IMR-90 (cell line): ENCODE data around the gene PRR27. TPM values are rescaled to one million over a fixed set of nuclear protein-coding genes. Genes with fewer than 3 reads are reported as not detected.

Experiments used
- ATAC-seq: fragments of 200-7000 bp; cut with Tn5 transposase; 2 replicates; pipeline ENCODE4 v1.9.1; 2020; ENCODE audit warnings: low read depth, mild to moderate bottlenecking, moderate library complexity
- BruUV-seq: library from RNA; stranded (reverse); fragments of 400-500 nt; replicated peaks from 2 replicates; lab custom pipeline; 2021; lab: Mats Ljungman, UMichigan
- CTCF ChIA-PET: fragments of 300-600 bp; formaldehyde crosslinking; extraction: SDS; loops from one replicate; lab custom pipeline; 2021; ENCODE audit warnings: antibody characterized with exemption; lab: Yijun Ruan, JAX
- POLR2A ChIA-PET: fragments of 300-600 bp; sonication (Branson Sonifier 250); formaldehyde crosslinking; loops from one replicate; lab custom pipeline; 2022; ENCODE audit warnings: antibody characterized with exemption; ENCODE audit not compliant: unreplicated experiment; lab: Charles Lee
- DNase-seq: peaks from one replicate; pipeline ENCODE4 v3.0.0; 2013
- H2AFZ ChIP-seq: replicated peaks from 2 replicates; pipeline ENCODE3; 2013; ENCODE audit warnings: low read length, mild to moderate bottlenecking; ENCODE audit not compliant: poor library complexity
- H2AK5ac ChIP-seq: 2 replicates; pipeline ENCODE4 v1.6.1; 2013; ENCODE audit warnings: low read depth, low read length, inconsistent platforms
- H2AK9ac ChIP-seq: replicated peaks from 2 replicates; pipeline ENCODE3; 2013; ENCODE audit warnings: mild to moderate bottlenecking, low read depth, low read length, moderate library complexity; ENCODE audit not compliant: poor library complexity
- H2BK120ac ChIP-seq: 2 replicates; pipeline ENCODE4 v1.6.1; 2013; ENCODE audit warnings: low read depth, low read length, inconsistent platforms
- H2BK15ac ChIP-seq: 3 replicates; pipeline ENCODE4 v1.6.1; 2013; ENCODE audit warnings: low read depth, low read length, inconsistent platforms
- H2BK20ac ChIP-seq: 2 replicates; pipeline ENCODE4 v1.6.1; 2013; ENCODE audit warnings: low read depth, mild to moderate bottlenecking, inconsistent platforms, low read length, moderate library complexity
- H2BK5ac ChIP-seq: 2 replicates; pipeline ENCODE4 v1.6.1; 2013; ENCODE audit warnings: mild to moderate bottlenecking, low read depth, low read length, inconsistent platforms; ENCODE audit not compliant: poor library complexity, severe bottlenecking
- H3K14ac ChIP-seq: replicated peaks from 2 replicates; pipeline ENCODE4 v1.6.1; 2013; ENCODE audit warnings: low read depth, low read length, inconsistent platforms
- H3K18ac ChIP-seq: 2 replicates; pipeline ENCODE4 v1.6.1; 2013; ENCODE audit warnings: low read depth, low read length, control low read depth
- H3K23ac ChIP-seq: 2 replicates; pipeline ENCODE4 v1.6.1; 2013; ENCODE audit warnings: low read depth, low read length, inconsistent platforms
- H3K27ac ChIP-seq: 2 replicates; pipeline ENCODE4 v1.5.1; 2013; ENCODE audit warnings: mild to moderate bottlenecking, control low read depth, low read length; ENCODE audit not compliant: insufficient read depth
- H3K27me3 ChIP-seq: 2 replicates; pipeline ENCODE4 v1.6.1; 2013; ENCODE audit warnings: low read length; ENCODE audit not compliant: control insufficient read depth, insufficient read depth
- H3K36me3 ChIP-seq: 2 replicates; pipeline ENCODE4 v1.6.1; 2013; ENCODE audit warnings: low read length, mixed read lengths; ENCODE audit not compliant: control insufficient read depth, insufficient read depth
- H3K4ac ChIP-seq: 2 replicates; pipeline ENCODE4 v1.6.1; 2013; ENCODE audit warnings: low read depth, low read length, inconsistent platforms
- H3K4me1 ChIP-seq: 2 replicates; pipeline ENCODE4 v1.6.1; 2013; ENCODE audit warnings: low read length, mixed read lengths; ENCODE audit not compliant: control insufficient read depth, insufficient read depth
- H3K4me2 ChIP-seq: 2 replicates; pipeline ENCODE4 v1.6.1; 2013; ENCODE audit warnings: low read depth, mild to moderate bottlenecking, control low read depth, low read length, moderate library complexity
- H3K4me3 ChIP-seq: 2 replicates; pipeline ENCODE4 v1.5.1; 2013; ENCODE audit warnings: low read depth, mild to moderate bottlenecking, control low read depth, low read length, moderate library complexity; ENCODE audit not compliant: insufficient read depth
- H3K56ac ChIP-seq: 2 replicates; pipeline ENCODE4 v1.6.1; 2013; ENCODE audit warnings: low read length, inconsistent platforms; ENCODE audit not compliant: insufficient read depth; ENCODE audit errors: extremely low read depth
- H3K79me1 ChIP-seq, 2 experiments: 2 replicates each; pipeline ENCODE4 v1.6.1; 2013; ENCODE audit warnings: low read length in 2 of 2, inconsistent platforms in 1 of 2, low read depth in 1 of 2
- H3K9ac ChIP-seq: 2 replicates; pipeline ENCODE4 v1.6.1; 2013; ENCODE audit warnings: low read depth, low read length, control low read depth
- H3K9me1 ChIP-seq: 2 replicates; pipeline ENCODE4 v1.6.1; 2013; ENCODE audit warnings: low read length, inconsistent platforms; ENCODE audit not compliant: insufficient read depth
- H3K9me3 ChIP-seq: 2 replicates; pipeline ENCODE4 v1.6.1; 2013; ENCODE audit warnings: low read length; ENCODE audit not compliant: control insufficient read depth, insufficient read depth
- H4K20me1 ChIP-seq: 2 replicates; pipeline ENCODE4 v1.6.1; 2013; ENCODE audit warnings: low read length, inconsistent platforms; ENCODE audit not compliant: insufficient read depth
- H4K5ac ChIP-seq: 2 replicates; pipeline ENCODE4 v1.6.1; 2013; ENCODE audit warnings: mild to moderate bottlenecking, low read depth, low read length, control low read depth
- H4K8ac ChIP-seq, 2 experiments: 2 replicates each; pipeline ENCODE4 v1.6.1; 2013; ENCODE audit warnings: low read depth in 2 of 2, low read length in 2 of 2, control low read depth in 1 of 2, inconsistent platforms in 1 of 2
- H4K91ac ChIP-seq: 2 replicates; pipeline ENCODE4 v1.6.1; 2013; ENCODE audit warnings: low read depth, low read length, inconsistent platforms; ENCODE audit not compliant: insufficient read depth
- CHD1 ChIP-seq: IDR thresholded peaks from 2 replicates; pipeline ENCODE4 v1.6.1; 2012; ENCODE audit warnings: low read depth, low read length, improper control_type of control experiment
- MAZ ChIP-seq: IDR thresholded peaks from 2 replicates; pipeline ENCODE4 v1.6.1; 2012; ENCODE audit warnings: low read depth, mild to moderate bottlenecking, low read length, improper control_type of control experiment, moderate library complexity, borderline replicate concordance
- MXI1 ChIP-seq: IDR thresholded peaks from 2 replicates; pipeline ENCODE4 v1.6.1; 2012; ENCODE audit warnings: low read depth, mild to moderate bottlenecking, low read length, moderate library complexity, borderline replicate concordance
- POLR2A ChIP-seq: IDR thresholded peaks from 2 replicates; pipeline ENCODE4 v1.6.1; 2012; ENCODE audit warnings: mild to moderate bottlenecking, low read depth, low read length
- WGBS, 2 experiments: methylation state at CpG; one replicate each; pipeline versions ENCODE4 v1.1.5 to v1.1.7; 2013; ENCODE audit warnings: missing lambda C conversion rate in 2 of 2; ENCODE audit not compliant: insufficient read length in 1 of 2; ENCODE audit errors: extremely low coverage in 2 of 2; 5-methylcytosine and 5-hydroxymethylcytosine counted together
- dilution Hi-C: fragments of 300-500 bp; cut with HindIII; formaldehyde crosslinking; loops from one replicate; pipeline ENCODE4 v1.14.3; 2018; ENCODE audit warnings: low sequenced_read_pairs; ENCODE audit not compliant: unreplicated experiment
- in situ Hi-C: fragments of 300-500 bp; cut with MboI; formaldehyde crosslinking; loops from 3 replicates; pipeline ENCODE4 v1.14.3; 2019; ENCODE audit warnings: low sequenced_read_pairs, inconsistent platforms, mixed read lengths
- intact Hi-C: fragments of 100-400 bp; cut with micrococcal nuclease; formaldehyde crosslinking; loops from 2 replicates; pipeline ENCODE4 v1.10.0; 2022
- polyA plus RNA-seq, 3 experiments: library from polyadenylated mRNA; depleted of rRNA; stranded (reverse); fragments of >200 nt; gene quantifications; 2 replicates each; pipeline ENCODE4 v1.2.3, GENCODE V29; 2012; ENCODE audit warnings: low replicate concordance in 1 of 3
- total RNA-seq: library from RNA; depleted of rRNA; stranded (reverse); fragments of >200 nt; gene quantifications from 2 replicates; pipeline ENCODE4 v1.2.3, GENCODE V29; 2012
- TF ChIP-seq, protein P1 (sequence below): conservative IDR thresholded peaks from 2 replicates; pipeline ENCODE4 v1.5.1; 2012; ENCODE audit warnings: mild to moderate bottlenecking, low read depth, low read length, improper control_type of control experiment

PRR27 gene
- total and polyA plus RNA-seq, 2 of the 4 experiments (the other 2 are of a cell fraction): not detected

DNA sequence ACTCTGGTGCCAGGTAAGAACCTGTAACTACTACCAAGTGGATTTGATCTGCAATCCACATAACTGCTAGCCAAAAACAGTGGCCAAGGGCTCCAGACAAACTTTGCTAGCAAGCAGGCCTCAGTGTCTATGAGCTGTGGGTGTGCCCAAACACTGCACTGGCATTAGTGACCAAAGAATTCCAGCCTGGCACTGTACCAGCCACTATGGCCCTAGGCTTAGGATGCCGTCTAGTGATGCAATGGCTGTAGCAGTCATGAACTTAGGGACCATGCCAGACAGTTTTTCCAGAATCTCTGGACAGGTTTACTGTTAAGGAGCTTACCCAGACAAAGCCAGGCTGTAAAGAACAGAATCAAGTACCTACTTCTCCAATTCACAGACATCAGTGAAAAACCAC lies 33.7 kb upstream of the PRR27 start:
- Histone ChIP-seq H3K4ac (no peak overlapping the region), H2AFZ (no peak overlapping the region), H4K91ac (no peak overlapping the region), H3K4me2 (no peak overlapping the region), H3K79me1 (no peaks in the 10 kb centered on the region), H3K27ac (no peak overlapping the region), H3K4me3 (no peak overlapping the region), H2BK15ac (no peak overlapping the region), H3K4me1 (no peaks in the 10 kb centered on the region), H2AK9ac (no peak overlapping the region), H2BK120ac (no peak overlapping the region), H4K5ac (no peak overlapping the region), H3K18ac (no peak overlapping the region), H2BK5ac (no peak overlapping the region), H3K23ac (no peak overlapping the region), H3K27me3 (no peaks in the 10 kb centered on the region), H3K9me3 (no peaks in the 10 kb centered on the region), H3K9me1 (no peaks in the 10 kb centered on the region), H4K8ac (no peak overlapping the region), H2BK20ac (no peak overlapping the region), H3K9ac (no peak overlapping the region), H3K14ac (no peak overlapping the region), H2AK5ac (no peak overlapping the region), H3K56ac (no peak overlapping the region), H3K36me3 (no peaks in the 10 kb centered on the region), H4K20me1 (no peaks in the 10 kb centered on the region)
- POLR2A ChIA-PET: no interaction called here
- DNase-seq: no peak
- TF ChIP-seq POLR2A (no peak), MAZ (no peak), MXI1 (no peak), CHD1 (no peak)
- TF ChIP-seq, protein P1, sequence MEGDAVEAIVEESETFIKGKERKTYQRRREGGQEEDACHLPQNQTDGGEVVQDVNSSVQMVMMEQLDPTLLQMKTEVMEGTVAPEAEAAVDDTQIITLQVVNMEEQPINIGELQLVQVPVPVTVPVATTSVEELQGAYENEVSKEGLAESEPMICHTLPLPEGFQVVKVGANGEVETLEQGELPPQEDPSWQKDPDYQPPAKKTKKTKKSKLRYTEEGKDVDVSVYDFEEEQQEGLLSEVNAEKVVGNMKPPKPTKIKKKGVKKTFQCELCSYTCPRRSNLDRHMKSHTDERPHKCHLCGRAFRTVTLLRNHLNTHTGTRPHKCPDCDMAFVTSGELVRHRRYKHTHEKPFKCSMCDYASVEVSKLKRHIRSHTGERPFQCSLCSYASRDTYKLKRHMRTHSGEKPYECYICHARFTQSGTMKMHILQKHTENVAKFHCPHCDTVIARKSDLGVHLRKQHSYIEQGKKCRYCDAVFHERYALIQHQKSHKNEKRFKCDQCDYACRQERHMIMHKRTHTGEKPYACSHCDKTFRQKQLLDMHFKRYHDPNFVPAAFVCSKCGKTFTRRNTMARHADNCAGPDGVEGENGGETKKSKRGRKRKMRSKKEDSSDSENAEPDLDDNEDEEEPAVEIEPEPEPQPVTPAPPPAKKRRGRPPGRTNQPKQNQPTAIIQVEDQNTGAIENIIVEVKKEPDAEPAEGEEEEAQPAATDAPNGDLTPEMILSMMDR: no peak
- ATAC-seq: no peak
- no TSS peak for BruUV-seq
- no CpG with 5 or more reads among the region's 1 CpG for WGBS, 2 experiments
- dilution Hi-C loops: no loop called here
- intact Hi-C loops: no loop called here
- in situ Hi-C loops: no loop called here
- CTCF ChIA-PET: interaction anchor here (0.7 kb wide), 1 partner anchor 29 kb away, joined by 3 read pairs; no protein-coding TSS in a partner anchor
